PC-3 (cell line): ENCODE data around the gene DISP3. TPM values are rescaled to one million over a fixed set of nuclear protein-coding genes. Genes with fewer than 3 reads are reported as not detected.

Source experiments
- ATAC-seq: fragments of 200-7000 bp; cut with Tn5 transposase; 2 replicates; pipeline ENCODE4 v1.9.1; 2020; ENCODE audit warnings: mild to moderate bottlenecking, moderate library complexity
- BruUV-seq: library from RNA; stranded (reverse); fragments of 400-500 nt; replicated peaks from 2 replicates; lab custom pipeline; 2021; lab: Mats Ljungman, UMichigan
- CTCF ChIA-PET: fragments of 300-600 bp; sonication (Branson Sonifier 250); formaldehyde crosslinking; loops from one replicate; lab custom pipeline; 2022; ENCODE audit warnings: antibody characterized with exemption; lab: Charles Lee
- POLR2A ChIA-PET: fragments of 300-600 bp; sonication (Branson Sonifier 250); formaldehyde crosslinking; loops from one replicate; lab custom pipeline; 2022; ENCODE audit warnings: antibody characterized with exemption; ENCODE audit not compliant: unreplicated experiment; lab: Charles Lee
- DNase-seq: peaks from one replicate; pipeline ENCODE4 v3.0.0-alpha.2; 2015
- H2AFZ ChIP-seq: fragments of 300-600 bp; sonication (generic); 2 replicates; pipeline ENCODE4 v1.6.0; 2016; ENCODE audit warnings: antibody characterized with exemption, low read length
- H3F3A ChIP-seq: fragments of 300-600 bp; sonication (generic); one replicate; pipeline ENCODE4 v1.6.0; 2017; ENCODE audit warnings: antibody characterized with exemption, low read length, control low read depth, mild to moderate bottlenecking; ENCODE audit not compliant: unreplicated experiment
- H3K27ac ChIP-seq: fragments of 300-600 bp; sonication (generic); 2 replicates; pipeline ENCODE4 v1.5.1; 2016; ENCODE audit warnings: mild to moderate bottlenecking, low read length
- H3K27me3 ChIP-seq: fragments of 300-600 bp; sonication (generic); 2 replicates; pipeline ENCODE4 v1.6.1; 2016; ENCODE audit warnings: low read length, mixed read lengths
- H3K36me3 ChIP-seq: fragments of 300-600 bp; sonication (generic); 2 replicates; pipeline ENCODE4 v1.6.1; 2016; ENCODE audit warnings: low read depth, mixed run types, low read length, mixed read lengths
- H3K4me1 ChIP-seq: fragments of 300-600 bp; sonication (generic); 2 replicates; pipeline ENCODE4 v1.5.1; 2016; ENCODE audit warnings: low read length; ENCODE audit not compliant: insufficient read depth
- H3K4me2 ChIP-seq: fragments of 300-600 bp; sonication (generic); 2 replicates; pipeline ENCODE4 v1.6.0; 2016; ENCODE audit warnings: low read length
- H3K4me3 ChIP-seq: fragments of 300-600 bp; sonication (generic); 2 replicates; pipeline ENCODE4 v1.5.1; 2016; ENCODE audit warnings: mild to moderate bottlenecking, low read length, mixed read lengths
- H3K79me2 ChIP-seq: fragments of 300-600 bp; sonication (generic); 2 replicates; pipeline ENCODE4 v1.6.1; 2017; ENCODE audit warnings: low read length, mixed read lengths
- H3K9ac ChIP-seq: fragments of 300-600 bp; sonication (generic); 2 replicates; pipeline ENCODE4 v1.6.0; 2016; ENCODE audit warnings: mild to moderate bottlenecking, low read length
- H3K9me2 ChIP-seq: fragments of 300-600 bp; sonication (generic); replicated peaks from 2 replicates; pipeline ENCODE4 v1.6.1; 2016; ENCODE audit warnings: mixed run types, low read length, mixed read lengths
- H3K9me3 ChIP-seq: fragments of 300-600 bp; sonication (generic); 2 replicates; pipeline ENCODE4 v1.6.1; 2016; ENCODE audit warnings: low read length, mixed read lengths
- H4K20me1 ChIP-seq: fragments of 300-600 bp; sonication (generic); 2 replicates; pipeline ENCODE4 v1.6.1; 2016; ENCODE audit warnings: low read length, mixed read lengths
- EZH2 ChIP-seq: fragments of 300-600 bp; sonication (generic); IDR thresholded peaks from one replicate; pipeline ENCODE4 v1.6.1; 2017; ENCODE audit warnings: antibody characterized with exemption, mild to moderate bottlenecking, low read length; ENCODE audit not compliant: unreplicated experiment
- EZH2phosphoT487 ChIP-seq: fragments of 300-600 bp; sonication (generic); IDR thresholded peaks from 2 replicates; pipeline ENCODE4 v1.6.1; 2018; ENCODE audit warnings: mild to moderate bottlenecking, antibody characterized with exemption, low read length, borderline replicate concordance
- intact Hi-C: fragments of 100-400 bp; cut with micrococcal nuclease; formaldehyde crosslinking; loops from 2 replicates; pipeline ENCODE4 v1.9.0; 2023
- total RNA-seq: library from RNA; depleted of rRNA; stranded (reverse); fragments of >200 nt; gene quantifications from 2 replicates; pipeline ENCODE4 v1.2.3, GENCODE V29; 2014
- TF ChIP-seq, protein P1 (sequence below): fragments of 300-600 bp; sonication (generic); conservative IDR thresholded peaks from 2 replicates; pipeline ENCODE4 v1.5.1; 2017; ENCODE audit warnings: antibody characterized with exemption, low read depth, mild to moderate bottlenecking, low read length

The DISP3 gene
- total RNA-seq, 1 experiment from 2014 or later = 0.40 TPM

DNA sequence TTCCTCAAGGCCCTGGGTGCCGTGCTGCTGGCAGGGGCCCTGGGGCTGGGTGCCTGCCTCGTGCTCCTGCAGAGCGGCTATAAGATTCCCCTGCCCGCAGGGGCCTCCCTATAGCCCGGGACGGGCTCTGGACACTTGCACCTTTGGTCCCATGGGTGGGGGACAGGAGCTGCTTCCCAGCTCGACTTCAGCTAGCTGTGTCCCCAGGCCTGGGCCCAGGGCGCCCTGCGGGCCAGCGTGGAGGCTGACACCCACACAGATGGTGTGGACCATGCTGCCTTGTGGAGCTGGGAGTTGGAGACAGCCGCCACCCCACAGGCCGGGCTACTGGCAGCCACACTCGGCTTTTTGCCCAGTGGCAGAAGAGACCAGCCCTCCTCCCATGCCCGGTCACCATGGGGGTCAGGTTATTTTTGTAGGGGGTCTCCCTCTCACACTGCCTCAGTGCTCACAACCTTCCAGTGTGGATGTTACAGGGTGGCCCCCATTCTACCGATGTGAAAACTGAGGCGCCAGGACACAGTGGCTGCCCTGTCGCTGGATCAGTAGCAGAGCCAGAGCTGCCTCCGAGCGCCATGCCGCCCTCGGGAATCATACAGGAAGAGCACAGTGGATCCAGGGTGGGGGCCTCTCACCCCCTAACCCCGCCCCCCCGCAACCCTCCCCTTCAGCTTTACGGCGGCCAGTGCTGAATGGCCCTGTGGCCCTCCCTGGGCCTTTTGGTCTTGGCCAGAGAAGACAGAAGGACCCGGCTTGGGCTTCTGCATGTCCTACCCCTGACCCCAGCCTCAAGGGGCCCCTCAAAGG is 57.8 kb downstream of the DISP3 start:
- no TSS peak for BruUV-seq
- Histone ChIP-seq H2AFZ (no peak overlapping the region), H3K9me3 (no peaks in the 10 kb centered on the region), H3F3A (no peaks in the 10 kb centered on the region), H3K9me2 (no peaks in the 10 kb centered on the region), H3K27me3 (peaks cover 22% of the 10 kb centered on the region), H3K9ac (no peak overlapping the region), H4K20me1 (no peaks in the 10 kb centered on the region), H3K4me2 (no peak overlapping the region), H3K79me2 (no peaks in the 10 kb centered on the region), H3K27ac (no peak overlapping the region), H3K4me3 (no peak overlapping the region), H3K4me1 (no peaks in the 10 kb centered on the region), H3K36me3 (no peaks in the 10 kb centered on the region)
- DNase-seq (no peak), ATAC-seq (no peak)
- intact Hi-C loops = no loop called here
- CTCF ChIA-PET = no interaction called here
- POLR2A ChIA-PET = no interaction called here
- TF ChIP-seq, protein P1, sequence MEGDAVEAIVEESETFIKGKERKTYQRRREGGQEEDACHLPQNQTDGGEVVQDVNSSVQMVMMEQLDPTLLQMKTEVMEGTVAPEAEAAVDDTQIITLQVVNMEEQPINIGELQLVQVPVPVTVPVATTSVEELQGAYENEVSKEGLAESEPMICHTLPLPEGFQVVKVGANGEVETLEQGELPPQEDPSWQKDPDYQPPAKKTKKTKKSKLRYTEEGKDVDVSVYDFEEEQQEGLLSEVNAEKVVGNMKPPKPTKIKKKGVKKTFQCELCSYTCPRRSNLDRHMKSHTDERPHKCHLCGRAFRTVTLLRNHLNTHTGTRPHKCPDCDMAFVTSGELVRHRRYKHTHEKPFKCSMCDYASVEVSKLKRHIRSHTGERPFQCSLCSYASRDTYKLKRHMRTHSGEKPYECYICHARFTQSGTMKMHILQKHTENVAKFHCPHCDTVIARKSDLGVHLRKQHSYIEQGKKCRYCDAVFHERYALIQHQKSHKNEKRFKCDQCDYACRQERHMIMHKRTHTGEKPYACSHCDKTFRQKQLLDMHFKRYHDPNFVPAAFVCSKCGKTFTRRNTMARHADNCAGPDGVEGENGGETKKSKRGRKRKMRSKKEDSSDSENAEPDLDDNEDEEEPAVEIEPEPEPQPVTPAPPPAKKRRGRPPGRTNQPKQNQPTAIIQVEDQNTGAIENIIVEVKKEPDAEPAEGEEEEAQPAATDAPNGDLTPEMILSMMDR = no peak
- TF ChIP-seq EZH2 (no peak), EZH2phosphoT487 (no peak)

DNA sequence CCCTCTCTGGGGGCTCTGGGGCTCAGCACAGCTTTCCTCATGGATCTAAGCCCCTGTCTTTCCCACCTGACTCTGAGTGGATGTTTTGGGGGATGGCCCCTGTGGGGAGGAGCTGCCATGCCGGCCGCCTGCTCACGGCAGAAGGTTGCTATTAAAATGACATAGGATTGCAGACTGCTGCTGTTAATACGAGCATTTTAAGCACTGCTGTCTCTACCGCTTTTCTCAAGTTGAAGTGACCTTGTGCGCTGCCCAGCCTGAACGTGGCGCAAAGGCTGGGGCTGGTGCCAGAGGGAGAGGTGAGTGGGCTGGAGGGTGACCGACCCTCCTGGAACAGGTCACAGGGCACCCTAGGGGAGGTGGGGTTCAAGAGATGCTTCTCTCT is 58.4 kb downstream of the DISP3 start:
- no peaks in the 10 kb centered on the region for H3K79me2 ChIP-seq
- no peaks in the 10 kb centered on the region for H3K4me1 ChIP-seq
- no peaks in the 10 kb centered on the region for H3K36me3 ChIP-seq
- no peak overlapping the region for H2AFZ ChIP-seq
- H3F3A ChIP-seq = no peaks in the 10 kb centered on the region
- H4K20me1 ChIP-seq = no peaks in the 10 kb centered on the region
- no peak overlapping the region for H3K4me2 ChIP-seq
- BruUV-seq = no TSS peak
- CTCF ChIA-PET = no interaction called here
- H3K4me3 ChIP-seq = no peak overlapping the region
- no peak for DNase-seq
- H3K9ac ChIP-seq = no peak overlapping the region
- TF ChIP-seq, protein P1 = no peak
- TF ChIP-seq EZH2phosphoT487 = no peak
- no peak for TF ChIP-seq EZH2
- POLR2A ChIA-PET = no interaction called here
- no peaks in the 10 kb centered on the region for H3K9me2 ChIP-seq
- ATAC-seq = no peak
- H3K27ac ChIP-seq = no peak overlapping the region
- H3K27me3 ChIP-seq = peaks cover 28% of the 10 kb centered on the region
- intact Hi-C loops = no loop called here
- H3K9me3 ChIP-seq = no peaks in the 10 kb centered on the region

DNA sequence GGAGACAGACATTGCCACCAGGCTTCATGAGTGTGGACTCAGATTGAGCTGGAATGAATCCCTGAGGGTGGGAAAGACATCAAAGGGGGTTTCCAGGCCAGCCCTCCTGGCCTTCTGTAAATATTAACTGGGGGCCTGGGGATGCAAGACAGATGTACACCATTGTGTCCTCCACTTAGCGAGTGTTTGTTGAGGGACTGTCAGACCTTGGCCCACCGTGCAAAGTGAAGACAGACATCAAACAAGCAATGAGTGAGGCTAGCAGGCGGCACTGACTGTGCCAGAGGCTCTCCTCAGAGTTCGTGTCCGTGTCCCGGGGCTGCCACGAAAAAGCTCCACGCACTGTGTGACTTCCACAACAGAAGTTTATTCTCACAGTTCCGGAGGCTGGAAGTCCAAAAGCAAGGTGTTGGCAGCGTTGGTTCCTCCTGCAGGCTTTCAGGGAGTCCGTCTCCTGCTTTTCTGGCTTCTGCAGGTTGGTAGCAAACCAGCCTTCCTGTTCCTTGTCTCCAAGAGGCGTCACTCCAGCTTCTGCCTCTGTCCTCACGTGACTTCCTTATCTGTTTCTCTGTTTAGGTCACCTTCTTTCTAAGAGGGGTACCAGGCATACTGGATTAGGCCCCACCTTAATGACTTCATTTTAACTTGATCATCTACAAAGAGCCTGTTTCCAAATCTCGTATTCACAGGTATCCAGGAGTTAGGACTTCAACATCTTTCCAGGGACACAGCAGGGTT is 59.1 kb downstream of the DISP3 start:
- DNase-seq (no peak), ATAC-seq (no peak)
- CTCF ChIA-PET = no interaction called here
- POLR2A ChIA-PET = no interaction called here
- TF ChIP-seq EZH2phosphoT487 = no peak
- TF ChIP-seq EZH2 = no peak
- TF ChIP-seq, protein P1 = no peak
- Histone ChIP-seq H3K79me2 (no peaks in the 10 kb centered on the region), H2AFZ (no peak overlapping the region), H3K4me1 (no peaks in the 10 kb centered on the region), H3K27me3 (peaks cover 34% of the 10 kb centered on the region), H4K20me1 (no peaks in the 10 kb centered on the region), H3K9me3 (no peaks in the 10 kb centered on the region), H3K9ac (no peak overlapping the region), H3K36me3 (no peaks in the 10 kb centered on the region), H3K4me2 (no peak overlapping the region), H3K4me3 (no peak overlapping the region), H3F3A (no peaks in the 10 kb centered on the region), H3K9me2 (no peaks in the 10 kb centered on the region), H3K27ac (no peak overlapping the region)
- intact Hi-C loops = no loop called here
- BruUV-seq = no TSS peak
